ENCODE results near the gene SPATA19. TPM values are rescaled to one million over a fixed set of nuclear protein-coding genes. Genes with fewer than 3 reads are reported as not detected.

Gene SPATA19
- total RNA-seq, 1 experiment from 2014 or later = not detected

GRCh38 chr11:133825156-133825555 is 20.2 kb downstream of the SPATA19 start:
- CTCF ChIA-PET = no interaction called here
- intact Hi-C loops (cut with micrococcal nuclease; ENCODE audit: unreplicated experiment) = no loop called here

DNA sequence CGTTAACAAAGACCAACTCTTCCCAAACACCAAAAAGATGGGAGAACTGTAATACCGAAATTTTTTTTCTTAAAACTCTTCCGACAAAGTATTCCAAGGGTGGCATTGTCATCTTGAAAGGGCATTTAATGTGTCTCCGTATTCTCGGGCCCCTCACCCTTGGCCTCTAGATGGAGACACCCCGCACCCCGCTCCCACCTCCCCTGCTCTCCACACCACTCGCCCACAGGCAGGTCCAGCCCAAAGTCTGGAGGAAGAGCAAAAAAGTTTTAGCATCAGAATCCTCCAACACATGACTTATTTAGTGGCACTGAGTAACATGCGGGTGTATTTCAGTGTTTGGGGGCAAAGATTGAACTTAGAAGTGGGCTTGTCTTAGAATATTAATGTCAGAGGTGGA is 20.7 kb downstream of the SPATA19 start:
- H3K27ac ChIP-seq = no peak overlapping the region
- no peaks in the 10 kb centered on the region for H3K4me1 ChIP-seq (replicated peaks; ENCODE audit: insufficient read depth)
- no peak overlapping the region for H3K4me2 ChIP-seq
- no peaks in the 10 kb centered on the region for H4K20me1 ChIP-seq (ENCODE audit: insufficient read depth)
- DNase-seq = no peak
- ChIA-PET CTCF (no interaction called here), POLR2A (ENCODE audit: unreplicated experiment) (no interaction called here)
- H3K4me3 ChIP-seq = no peak overlapping the region
- no peaks in the 10 kb centered on the region for H3K9me2 ChIP-seq (ENCODE audit: insufficient read depth)
- H3K79me2 ChIP-seq (ENCODE audit: low read depth) = no peaks in the 10 kb centered on the region
- intact Hi-C loops (cut with micrococcal nuclease; ENCODE audit: unreplicated experiment) = no loop called here
- H3F3A ChIP-seq (ENCODE audit: insufficient read depth, low read depth) = no peaks in the 10 kb centered on the region
- no peaks in the 10 kb centered on the region for H3K36me3 ChIP-seq (ENCODE audit: low read depth)
- H3K9me3 ChIP-seq (ENCODE audit: insufficient read depth, low read depth) = no peaks in the 10 kb centered on the region
- H2AFZ ChIP-seq = no peak overlapping the region
- no TSS peak for BruUV-seq (replicated peaks)
- H3K27me3 ChIP-seq (ENCODE audit: insufficient read depth, low read depth) = peaks cover 21% of the 10 kb centered on the region; the same call in 1 of the 2 replicates
- TF ChIP-seq, protein P1, sequence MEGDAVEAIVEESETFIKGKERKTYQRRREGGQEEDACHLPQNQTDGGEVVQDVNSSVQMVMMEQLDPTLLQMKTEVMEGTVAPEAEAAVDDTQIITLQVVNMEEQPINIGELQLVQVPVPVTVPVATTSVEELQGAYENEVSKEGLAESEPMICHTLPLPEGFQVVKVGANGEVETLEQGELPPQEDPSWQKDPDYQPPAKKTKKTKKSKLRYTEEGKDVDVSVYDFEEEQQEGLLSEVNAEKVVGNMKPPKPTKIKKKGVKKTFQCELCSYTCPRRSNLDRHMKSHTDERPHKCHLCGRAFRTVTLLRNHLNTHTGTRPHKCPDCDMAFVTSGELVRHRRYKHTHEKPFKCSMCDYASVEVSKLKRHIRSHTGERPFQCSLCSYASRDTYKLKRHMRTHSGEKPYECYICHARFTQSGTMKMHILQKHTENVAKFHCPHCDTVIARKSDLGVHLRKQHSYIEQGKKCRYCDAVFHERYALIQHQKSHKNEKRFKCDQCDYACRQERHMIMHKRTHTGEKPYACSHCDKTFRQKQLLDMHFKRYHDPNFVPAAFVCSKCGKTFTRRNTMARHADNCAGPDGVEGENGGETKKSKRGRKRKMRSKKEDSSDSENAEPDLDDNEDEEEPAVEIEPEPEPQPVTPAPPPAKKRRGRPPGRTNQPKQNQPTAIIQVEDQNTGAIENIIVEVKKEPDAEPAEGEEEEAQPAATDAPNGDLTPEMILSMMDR (conservative IDR thresholded peaks at IDR 0.05) = no peak

More at GRCh38 chr11:133825156-133825555, 20.2 kb downstream of the SPATA19 start:
- no peak overlapping the region for H3K4me3 ChIP-seq
- no peaks in the 10 kb centered on the region for H3K9me2 ChIP-seq (ENCODE audit: insufficient read depth)
- no peak for TF ChIP-seq EZH2 (IDR thresholded peaks at IDR 0.05; ENCODE audit: low read depth)
- TF ChIP-seq, protein P1 (conservative IDR thresholded peaks at IDR 0.05) = no peak
- H2AFZ ChIP-seq = no peak overlapping the region
- BruUV-seq (replicated peaks) = no TSS peak
- H3K4me1 ChIP-seq (replicated peaks; ENCODE audit: insufficient read depth) = no peaks in the 10 kb centered on the region
- no peaks in the 10 kb centered on the region for H3K9me3 ChIP-seq (ENCODE audit: insufficient read depth, low read depth)
- H4K20me1 ChIP-seq (ENCODE audit: insufficient read depth) = no peaks in the 10 kb centered on the region
- DNase-seq = no peak
- no peaks in the 10 kb centered on the region for H3K79me2 ChIP-seq (ENCODE audit: low read depth)
- H3K27me3 ChIP-seq (ENCODE audit: insufficient read depth, low read depth) = peaks cover 21% of the 10 kb centered on the region; the same call in 1 of the 2 replicates
- no peaks in the 10 kb centered on the region for H3K36me3 ChIP-seq (ENCODE audit: low read depth)
- no peaks in the 10 kb centered on the region for H3F3A ChIP-seq (ENCODE audit: insufficient read depth, low read depth)
- H3K27ac ChIP-seq = no peak overlapping the region
- POLR2A ChIA-PET (ENCODE audit: unreplicated experiment) = no interaction called here
- H3K4me2 ChIP-seq = no peak overlapping the region

DNA sequence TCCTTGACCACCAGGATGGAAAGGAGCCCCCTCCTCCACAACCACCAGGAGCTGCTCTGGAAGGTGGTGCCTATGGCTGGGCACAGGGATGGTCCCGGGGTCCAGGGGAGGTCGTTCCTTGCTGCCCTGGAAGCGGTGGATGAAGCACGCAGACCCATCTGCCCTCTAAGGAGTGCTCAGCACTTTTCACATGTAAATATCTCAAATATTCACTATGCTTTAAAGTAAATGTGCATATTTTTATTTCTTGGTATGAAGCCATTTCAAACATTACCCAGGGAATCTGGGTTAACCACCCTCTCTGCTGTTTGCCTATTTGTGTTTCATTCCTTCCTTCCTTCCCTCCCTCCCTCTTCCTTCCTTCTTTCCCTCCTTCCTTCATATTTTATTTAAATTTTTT is 21.7 kb downstream of the SPATA19 start:
- intact Hi-C loops (cut with micrococcal nuclease; ENCODE audit: unreplicated experiment) = no loop called here
- Histone ChIP-seq H3K4me1 (replicated peaks; ENCODE audit: insufficient read depth) (no peaks in the 10 kb centered on the region), H3K79me2 (ENCODE audit: low read depth) (no peaks in the 10 kb centered on the region), H3K27me3 (ENCODE audit: insufficient read depth, low read depth) (peaks cover 21% of the 10 kb centered on the region; the same call in 1 of the 2 replicates), H3K4me2 (no peak overlapping the region), H3K9me3 (ENCODE audit: insufficient read depth, low read depth) (no peaks in the 10 kb centered on the region), H3K9me2 (ENCODE audit: insufficient read depth) (no peaks in the 10 kb centered on the region), H3K4me3 (no peak overlapping the region), H3F3A (ENCODE audit: insufficient read depth, low read depth) (no peaks in the 10 kb centered on the region), H2AFZ (no peak overlapping the region), H4K20me1 (ENCODE audit: insufficient read depth) (no peaks in the 10 kb centered on the region), H3K36me3 (ENCODE audit: low read depth) (no peaks in the 10 kb centered on the region), H3K27ac (no peak overlapping the region)
- no peak for TF ChIP-seq EZH2 (IDR thresholded peaks at IDR 0.05; ENCODE audit: low read depth)
- TF ChIP-seq, protein P1 (conservative IDR thresholded peaks at IDR 0.05) = no peak
- no TSS peak for BruUV-seq (replicated peaks)
- POLR2A ChIA-PET (ENCODE audit: unreplicated experiment) = no interaction called here
- DNase-seq = no peak
- CTCF ChIA-PET = no interaction called here
